Hepatocyte (in vitro differentiated cells): Measurements from ENCODE around the gene SORT1. TPM values are rescaled to one million over a fixed set of nuclear protein-coding genes. Genes with fewer than 3 reads are reported as not detected.

Source experiments
- DNase-seq: peaks from one replicate; pipeline ENCODE4 v3.0.0-alpha.2; 2016; ENCODE audit warnings: low spot score
- H2AFZ ChIP-seq: fragments of 200-600 bp; sonication (generic); 2 replicates; pipeline ENCODE4 v1.6.0; 2016; ENCODE audit warnings: antibody characterized with exemption, mild to moderate bottlenecking
- H3K27ac ChIP-seq: fragments of 200-600 bp; sonication (generic); 2 replicates; pipeline ENCODE4 v1.5.1; 2016; ENCODE audit warnings: mild to moderate bottlenecking
- H3K27me3 ChIP-seq: fragments of 200-600 bp; sonication (generic); 2 replicates; pipeline ENCODE4 v1.6.1; 2016
- H3K36me3 ChIP-seq: fragments of 200-600 bp; sonication (generic); replicated peaks from 2 replicates; pipeline ENCODE4 v1.5.1; 2016; ENCODE audit warnings: low read depth; ENCODE audit not compliant: insufficient read depth
- H3K4me1 ChIP-seq: fragments of 200-600 bp; sonication (generic); 2 replicates; pipeline ENCODE4 v1.5.1; 2016; ENCODE audit warnings: mild to moderate bottlenecking, moderate library complexity; ENCODE audit not compliant: insufficient read depth
- H3K4me2 ChIP-seq: fragments of 200-600 bp; sonication (generic); 2 replicates; pipeline ENCODE4 v1.6.0; 2016
- H3K4me3 ChIP-seq: fragments of 200-600 bp; sonication (generic); 2 replicates; pipeline ENCODE4 v1.5.1; 2016; ENCODE audit warnings: mild to moderate bottlenecking
- H3K79me2 ChIP-seq: fragments of 200-600 bp; sonication (generic); 2 replicates; pipeline ENCODE4 v1.6.0; 2017; ENCODE audit warnings: mild to moderate bottlenecking
- H3K9me2 ChIP-seq: fragments of 200-600 bp; sonication (generic); replicated peaks from 2 replicates; pipeline ENCODE4 v1.6.0; 2017; ENCODE audit warnings: mild to moderate bottlenecking; ENCODE audit not compliant: insufficient read depth
- H3K9me3 ChIP-seq: fragments of 200-600 bp; sonication (generic); 2 replicates; pipeline ENCODE4 v1.5.1; 2016; ENCODE audit warnings: low read depth, mild to moderate bottlenecking
- H4K20me1 ChIP-seq: fragments of 200-600 bp; sonication (generic); 2 replicates; pipeline ENCODE4 v1.6.0; 2016; ENCODE audit warnings: mild to moderate bottlenecking; ENCODE audit not compliant: insufficient read depth, poor library complexity, severe bottlenecking
- CTCF ChIP-seq: fragments of 200-600 bp; sonication (generic); IDR thresholded peaks from 2 replicates; pipeline ENCODE4 v1.5.1; 2016; ENCODE audit warnings: antibody characterized with exemption, mild to moderate bottlenecking; ENCODE audit not compliant: poor library complexity
- EZH2 ChIP-seq: fragments of 200-600 bp; sonication (generic); IDR thresholded peaks from 2 replicates; pipeline ENCODE4 v1.6.1; 2016; ENCODE audit warnings: antibody characterized with exemption, mild to moderate bottlenecking, borderline replicate concordance
- EZH2phosphoT487 ChIP-seq: fragments of 200-600 bp; sonication (generic); IDR thresholded peaks from one replicate; pipeline ENCODE4 v1.6.1; 2018; ENCODE audit warnings: antibody characterized with exemption, mild to moderate bottlenecking, low read depth, moderate library complexity; ENCODE audit not compliant: unreplicated experiment, severe bottlenecking
- WGBS: methylation state at CpG from one replicate; pipeline ENCODE4 v1.1.6; 2016; ENCODE audit warnings: low lambda C conversion rate; ENCODE audit errors: missing lambda C conversion rate; 5-methylcytosine and 5-hydroxymethylcytosine counted together
- polyA plus RNA-seq: library from polyadenylated mRNA; unstranded; fragments of >200 nt; fragmentation: Nextera tagmentation; extraction: Ambion mirVana; gene quantifications from 2 replicates; pipeline ENCODE4 v1.2.1, GENCODE V29; 2016
- total RNA-seq: library from RNA; depleted of rRNA; stranded (reverse); fragments of >200 nt; gene quantifications from 2 replicates; pipeline ENCODE4 v1.2.3, GENCODE V29; 2014

SORT1 gene
- total and polyA plus RNA-seq, 2 experiments from 2014 or later: 43.7 to 59.3 TPM

- 84% methylated on average over 12 of the region's 12 CpGs for WGBS
- DNase-seq: no peak
- no peak overlapping the region for H3K27ac ChIP-seq
Measured at GRCh38 chr1:109295712-109296415, 101.9 kb downstream of the SORT1 start.

DNA sequence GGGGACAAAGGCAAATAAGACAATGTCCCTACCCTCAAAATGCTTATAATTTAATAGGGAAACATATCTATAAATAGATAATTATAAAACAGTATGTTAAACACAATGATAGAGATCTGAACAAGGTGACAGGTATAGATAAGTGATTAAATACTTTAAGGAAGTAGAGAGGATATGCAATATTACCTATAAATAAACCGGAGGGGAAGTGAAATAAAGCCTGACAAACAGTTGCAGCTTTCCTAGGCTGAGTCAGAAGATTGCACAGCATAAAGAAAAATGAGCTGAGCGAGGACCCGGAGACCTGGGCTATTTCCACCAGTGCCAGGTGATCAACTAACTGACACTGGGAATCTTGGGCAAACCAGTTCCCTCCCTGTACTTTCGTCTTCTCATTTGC is 103.2 kb downstream of the SORT1 start:
- Histone ChIP-seq H2AFZ (no peak overlapping the region), H3K9me2 (no peaks in the 10 kb centered on the region), H3K4me1 (peaks cover 11% of the 10 kb centered on the region), H3K4me3 (no peak overlapping the region), H3K9me3 (no peaks in the 10 kb centered on the region), H3K27me3 (no peaks in the 10 kb centered on the region), H3K79me2 (no peaks in the 10 kb centered on the region), H3K4me2 (no peak overlapping the region), H3K27ac (no peak overlapping the region), H3K36me3 (no peaks in the 10 kb centered on the region), H4K20me1 (no peaks in the 10 kb centered on the region)
- WGBS: 90% methylated on average over 4 of the region's 4 CpGs
- DNase-seq: no peak
- TF ChIP-seq EZH2phosphoT487 (no peak), CTCF (no peak), EZH2 (no peak)

More at GRCh38 chr1:109295712-109296415, 101.9 kb downstream of the SORT1 start:
- H2AFZ ChIP-seq: no peak overlapping the region
- no peak for TF ChIP-seq CTCF
- TF ChIP-seq EZH2phosphoT487: no peak
- TF ChIP-seq EZH2: no peak
- H3K4me2 ChIP-seq: no peak overlapping the region
- H3K36me3 ChIP-seq: no peaks in the 10 kb centered on the region
- H3K9me2 ChIP-seq: no peaks in the 10 kb centered on the region
- no peak overlapping the region for H3K4me3 ChIP-seq
- H3K27me3 ChIP-seq: no peaks in the 10 kb centered on the region
- no peaks in the 10 kb centered on the region for H4K20me1 ChIP-seq
- H3K4me1 ChIP-seq: peaks cover 16% of the 10 kb centered on the region
- H3K79me2 ChIP-seq: no peaks in the 10 kb centered on the region
- H3K9me3 ChIP-seq: no peaks in the 10 kb centered on the region

- Histone ChIP-seq H4K20me1 (no peaks in the 10 kb centered on the region), H2AFZ (no peak overlapping the region), H3K4me1 (no peaks in the 10 kb centered on the region), H3K27me3 (no peaks in the 10 kb centered on the region), H3K36me3 (no peaks in the 10 kb centered on the region), H3K79me2 (no peaks in the 10 kb centered on the region), H3K27ac (no peak overlapping the region), H3K4me3 (no peak overlapping the region), H3K9me3 (no peaks in the 10 kb centered on the region), H3K9me2 (no peaks in the 10 kb centered on the region), H3K4me2 (no peak overlapping the region)
- TF ChIP-seq CTCF: no peak
- no peak for TF ChIP-seq EZH2phosphoT487
- TF ChIP-seq EZH2: no peak
- WGBS: 77% methylated on average over 2 of the region's 2 CpGs
- no peak for DNase-seq
Measured at GRCh38 chr1:109293026-109293425, 104.7 kb downstream of the SORT1 start.
